HCEC 1CT (cell line): Measurements from ENCODE around the gene TMPRSS11F.

Source experiments
- DNase-seq: peaks from one replicate; pipeline ENCODE4 v3.0.0-alpha.2; 2017

The TMPRSS11F gene

GRCh38 chr4:68076194-68076593, 53.5 kb downstream of the TMPRSS11F start:
- DNase-seq, result no peak

GRCh38 chr4:68074397-68074796, 55.3 kb downstream of the TMPRSS11F start:
- peak; percentile 1 for DNase-seq

- DNase-seq, result no peak
These were observed 59.4 kb downstream of the TMPRSS11F start for GRCh38 chr4:68070302-68070701.

GRCh38 chr4:68062501-68062900, 67.2 kb downstream of the TMPRSS11F start:
- DNase-seq, result no peak

- no peak for DNase-seq
These were observed 91.4 kb downstream of the TMPRSS11F start for GRCh38 chr4:68038272-68038671.

GRCh38 chr4:68021185-68021584, 108.5 kb downstream of the TMPRSS11F start:
- DNase-seq, result no peak

- no peak for DNase-seq
These were observed 118.0 kb downstream of the TMPRSS11F start for GRCh38 chr4:68011684-68012083.
